ENCODE data around the gene ZFYVE9.

Gene ZFYVE9

DNA sequence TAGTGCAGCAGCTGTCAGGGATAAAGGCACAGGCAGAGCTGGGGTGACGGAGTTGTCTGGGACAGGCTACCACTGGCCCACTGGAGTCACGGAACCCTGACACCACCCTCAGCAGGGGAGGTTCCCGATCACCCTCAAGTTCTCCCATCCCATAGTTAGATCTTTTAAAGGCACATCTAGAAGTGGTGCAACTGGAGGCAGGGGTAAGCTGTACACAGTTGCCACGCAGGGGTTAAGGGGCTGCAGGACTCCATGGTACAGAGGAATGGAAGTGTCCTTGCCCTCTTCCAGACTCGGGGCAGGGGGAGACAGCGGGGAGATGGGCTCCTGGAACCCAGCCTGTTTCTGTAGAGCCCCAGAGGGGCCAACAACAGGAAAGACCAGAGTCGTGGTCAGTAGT is 210.8 kb downstream of the ZFYVE9 start:
- Histone ChIP-seq H3K4me3 (ENCODE audit: low read depth, low read length) (no peak overlapping the region), H3K9me3 (ENCODE audit: control insufficient read depth, low read length) (no peaks in the 10 kb centered on the region), H3K36me3 (ENCODE audit: control insufficient read depth, insufficient read depth, low read length) (no peaks in the 10 kb centered on the region)

DNA sequence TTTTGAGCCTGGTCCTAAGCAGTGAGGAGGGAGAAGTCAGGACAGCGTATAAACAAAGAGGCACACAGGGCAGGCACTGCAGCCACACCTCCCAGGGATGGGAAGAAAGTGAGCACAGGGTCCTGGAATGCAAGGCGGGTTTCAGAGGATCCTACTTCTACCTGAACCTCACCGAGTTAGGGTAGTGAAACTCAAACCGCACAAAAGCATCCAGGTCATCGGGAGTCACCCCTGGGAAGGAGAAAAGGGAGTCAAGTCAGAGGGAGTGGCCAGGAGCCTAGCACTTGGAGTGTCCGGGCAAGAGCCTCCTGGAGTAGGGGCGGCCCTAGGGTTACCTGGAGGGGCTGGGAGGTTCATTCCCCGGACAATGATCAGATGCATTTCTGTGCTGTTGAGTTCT is 213.5 kb downstream of the ZFYVE9 start:
- Histone ChIP-seq H3K4me3 (ENCODE audit: low read depth, low read length) (no peak overlapping the region), H3K4me2 (ENCODE audit: low read length) (no peak overlapping the region)

More for the DNA sequence above, 210.8 kb downstream of the ZFYVE9 start:
- no peaks in the 10 kb centered on the region for H3K4me1 ChIP-seq
- H3K79me2 ChIP-seq: no peaks in the 10 kb centered on the region
- H3K27ac ChIP-seq: no peak overlapping the region
- H3K27me3 ChIP-seq (ENCODE audit: control insufficient read depth, insufficient read depth, low read length): no peaks in the 10 kb centered on the region
- TF ChIP-seq, protein P1, sequence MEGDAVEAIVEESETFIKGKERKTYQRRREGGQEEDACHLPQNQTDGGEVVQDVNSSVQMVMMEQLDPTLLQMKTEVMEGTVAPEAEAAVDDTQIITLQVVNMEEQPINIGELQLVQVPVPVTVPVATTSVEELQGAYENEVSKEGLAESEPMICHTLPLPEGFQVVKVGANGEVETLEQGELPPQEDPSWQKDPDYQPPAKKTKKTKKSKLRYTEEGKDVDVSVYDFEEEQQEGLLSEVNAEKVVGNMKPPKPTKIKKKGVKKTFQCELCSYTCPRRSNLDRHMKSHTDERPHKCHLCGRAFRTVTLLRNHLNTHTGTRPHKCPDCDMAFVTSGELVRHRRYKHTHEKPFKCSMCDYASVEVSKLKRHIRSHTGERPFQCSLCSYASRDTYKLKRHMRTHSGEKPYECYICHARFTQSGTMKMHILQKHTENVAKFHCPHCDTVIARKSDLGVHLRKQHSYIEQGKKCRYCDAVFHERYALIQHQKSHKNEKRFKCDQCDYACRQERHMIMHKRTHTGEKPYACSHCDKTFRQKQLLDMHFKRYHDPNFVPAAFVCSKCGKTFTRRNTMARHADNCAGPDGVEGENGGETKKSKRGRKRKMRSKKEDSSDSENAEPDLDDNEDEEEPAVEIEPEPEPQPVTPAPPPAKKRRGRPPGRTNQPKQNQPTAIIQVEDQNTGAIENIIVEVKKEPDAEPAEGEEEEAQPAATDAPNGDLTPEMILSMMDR (IDR thresholded peaks at IDR 0.05): no peak
- no peak overlapping the region for H2AFZ ChIP-seq
- H3K9ac ChIP-seq: no peak overlapping the region
- no peak overlapping the region for H3K4me2 ChIP-seq (ENCODE audit: low read length)

DNA sequence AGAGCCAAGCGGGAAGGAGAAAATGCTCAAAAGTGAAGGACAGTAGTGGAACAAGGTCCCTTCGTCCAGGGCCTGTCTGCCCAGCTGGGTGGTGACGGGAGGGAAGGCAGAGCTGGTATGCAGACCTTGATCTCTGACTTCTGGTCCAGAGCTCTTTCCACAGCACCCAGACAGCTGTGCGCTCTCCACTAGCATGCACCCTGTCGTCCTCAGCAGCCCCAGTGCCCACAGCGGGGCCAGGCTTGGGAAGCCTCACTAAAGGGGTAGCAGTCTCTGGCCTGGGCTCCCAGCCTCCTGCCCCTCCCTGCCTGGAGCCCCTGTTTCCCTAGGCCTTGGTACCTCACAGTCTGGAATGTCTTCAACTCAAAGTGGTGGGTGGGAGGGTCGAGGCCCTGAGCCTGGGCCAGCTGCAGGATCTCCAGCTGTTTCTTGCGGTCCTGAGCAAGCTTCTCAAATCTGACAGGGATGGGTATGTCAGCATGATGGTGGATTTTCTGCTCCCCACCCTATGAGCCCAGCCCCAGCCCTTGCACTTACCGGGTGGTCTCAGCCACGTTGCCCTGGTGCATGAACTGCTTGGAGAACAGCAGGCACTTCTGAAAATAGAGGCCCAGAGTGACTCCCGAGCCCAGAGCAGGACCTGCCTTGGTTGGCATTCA is 214.1 kb downstream of the ZFYVE9 start:
- Histone ChIP-seq H3K4me3 (ENCODE audit: low read depth, low read length) (no peak overlapping the region), H3K27ac (no peak overlapping the region), H3K4me1 (no peaks in the 10 kb centered on the region), H3K4me2 (ENCODE audit: low read length) (no peak overlapping the region), H3K9ac (no peak overlapping the region), H3K27me3 (ENCODE audit: control insufficient read depth, insufficient read depth, low read length) (no peaks in the 10 kb centered on the region), H3K79me2 (no peaks in the 10 kb centered on the region), H3K9me3 (ENCODE audit: control insufficient read depth, low read length) (no peaks in the 10 kb centered on the region), H2AFZ (no peak overlapping the region), H3K36me3 (ENCODE audit: control insufficient read depth, insufficient read depth, low read length) (no peaks in the 10 kb centered on the region)
- TF ChIP-seq, protein P1 (IDR thresholded peaks at IDR 0.05): no peak

More for the DNA sequence above, 213.5 kb downstream of the ZFYVE9 start:
- Histone ChIP-seq H3K36me3 (ENCODE audit: control insufficient read depth, insufficient read depth, low read length) (no peaks in the 10 kb centered on the region), H2AFZ (no peak overlapping the region), H3K27ac (no peak overlapping the region), H3K4me1 (no peaks in the 10 kb centered on the region), H3K79me2 (no peaks in the 10 kb centered on the region), H3K27me3 (ENCODE audit: control insufficient read depth, insufficient read depth, low read length) (no peaks in the 10 kb centered on the region), H3K9me3 (ENCODE audit: control insufficient read depth, low read length) (no peaks in the 10 kb centered on the region), H3K9ac (no peak overlapping the region)
- TF ChIP-seq, protein P1 (IDR thresholded peaks at IDR 0.05): no peak

DNA sequence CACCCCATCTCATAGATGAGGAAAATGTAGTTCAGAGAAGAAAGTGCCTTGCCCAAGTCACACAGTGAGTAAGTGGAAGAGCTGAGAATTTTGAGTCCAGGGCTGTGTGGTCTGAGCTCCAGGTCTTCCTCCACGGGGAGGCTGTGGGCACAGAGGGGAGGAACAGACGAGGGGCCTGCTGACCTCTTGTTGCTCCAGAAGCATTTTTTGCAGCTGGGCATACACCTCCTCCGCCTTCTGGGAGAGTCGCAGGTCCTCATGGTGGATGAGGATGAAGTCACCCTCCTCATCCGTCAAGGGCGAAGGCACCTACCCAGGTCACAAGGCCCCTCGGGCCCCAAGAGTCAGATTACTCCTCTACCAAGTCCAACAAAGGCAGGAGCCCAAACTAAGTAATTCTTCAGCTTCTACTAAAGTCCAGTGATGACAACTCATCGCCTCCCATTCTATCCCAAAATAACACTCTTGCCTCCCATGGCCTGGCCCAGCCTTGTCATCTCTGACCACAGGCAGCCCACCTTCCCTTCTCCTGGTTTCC is 215.0 kb downstream of the ZFYVE9 start:
- H3K27ac ChIP-seq: no peak overlapping the region
- H3K27me3 ChIP-seq (ENCODE audit: control insufficient read depth, insufficient read depth, low read length): no peaks in the 10 kb centered on the region
- TF ChIP-seq, protein P1 (IDR thresholded peaks at IDR 0.05): no peak
- H3K9ac ChIP-seq: no peak overlapping the region
- H3K9me3 ChIP-seq (ENCODE audit: control insufficient read depth, low read length): no peaks in the 10 kb centered on the region
- H3K36me3 ChIP-seq (ENCODE audit: control insufficient read depth, insufficient read depth, low read length): no peaks in the 10 kb centered on the region
- H3K79me2 ChIP-seq: no peaks in the 10 kb centered on the region
- no peaks in the 10 kb centered on the region for H3K4me1 ChIP-seq
- no peak overlapping the region for H3K4me3 ChIP-seq (ENCODE audit: low read depth, low read length)
- H2AFZ ChIP-seq: no peak overlapping the region
- H3K4me2 ChIP-seq (ENCODE audit: low read length): no peak overlapping the region

DNA sequence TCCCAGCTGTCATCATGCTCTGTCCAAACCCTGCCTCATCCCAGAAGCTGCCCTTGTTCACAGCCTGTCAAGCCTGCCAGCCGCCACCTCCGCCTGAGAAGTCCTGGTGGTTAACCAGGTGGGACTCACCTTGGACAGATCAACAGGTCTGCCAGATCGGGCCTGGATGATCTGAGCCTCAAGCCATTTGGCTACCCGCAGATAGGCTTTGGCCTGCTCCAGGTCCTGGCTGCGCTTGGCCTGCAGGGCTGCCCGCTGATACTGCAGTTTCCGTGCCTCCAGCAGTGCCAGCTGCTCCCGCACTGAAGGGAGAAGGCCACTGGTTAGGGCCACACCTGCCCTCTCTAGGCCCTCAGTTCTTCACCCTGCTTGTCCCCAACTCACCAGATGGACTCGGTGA is 215.5 kb downstream of the ZFYVE9 start:
- H2AFZ ChIP-seq: no peak overlapping the region
- no peaks in the 10 kb centered on the region for H3K36me3 ChIP-seq (ENCODE audit: control insufficient read depth, insufficient read depth, low read length)
- H3K9me3 ChIP-seq (ENCODE audit: control insufficient read depth, low read length): no peaks in the 10 kb centered on the region
- TF ChIP-seq, protein P1 (IDR thresholded peaks at IDR 0.05): no peak
- H3K4me2 ChIP-seq (ENCODE audit: low read length): no peak overlapping the region
- no peak overlapping the region for H3K9ac ChIP-seq
- H3K27ac ChIP-seq: no peak overlapping the region
- H3K4me1 ChIP-seq: no peaks in the 10 kb centered on the region
- H3K4me3 ChIP-seq (ENCODE audit: low read depth, low read length): no peak overlapping the region
- no peaks in the 10 kb centered on the region for H3K79me2 ChIP-seq
- H3K27me3 ChIP-seq (ENCODE audit: control insufficient read depth, insufficient read depth, low read length): no peaks in the 10 kb centered on the region

All from parathyroid adenoma (tissue), 2 donors.